NCI-H2029 (cell line): ENCODE data around the gene SSU72.
"Not testable (repeated sequence)": the region's sequence is repeated elsewhere in the genome, so short reads cannot be mapped to it uniquely, and the experiment has no call there.

ENCODE experiments used
- DNase-seq: peaks from one replicate; lab custom pipeline; 2025; lab: John Stamatoyannopoulos, UW

SSU72 gene

GRCh38 chr1:1558591-1558990, 16.1 kb downstream of the SSU72 start:
- DNase-seq, result no peak

GRCh38 chr1:1557688-1558087, 17.0 kb downstream of the SSU72 start:
- not testable (repeated sequence) for DNase-seq

GRCh38 chr1:1556961-1557360, 17.7 kb downstream of the SSU72 start:
- DNase-seq, result not testable (repeated sequence)

- DNase-seq, result no peak
Measured at GRCh38 chr1:1556505-1556904, 18.2 kb downstream of the SSU72 start.

GRCh38 chr1:1554926-1555915, 19.4 kb downstream of the SSU72 start:
- no peak for DNase-seq

- no peak for DNase-seq
Measured at GRCh38 chr1:1554550-1554925, 20.1 kb downstream of the SSU72 start.

GRCh38 chr1:1553821-1554494, 20.7 kb downstream of the SSU72 start:
- DNase-seq, result no peak

- DNase-seq, result no peak
Measured at GRCh38 chr1:1552263-1552639, 22.4 kb downstream of the SSU72 start.

GRCh38 chr1:1551524-1552262, 23.0 kb downstream of the SSU72 start:
- no peak for DNase-seq

- DNase-seq, result no peak
Measured at GRCh38 chr1:1550591-1551432, 23.9 kb downstream of the SSU72 start.

- DNase-seq, result no peak
Measured at GRCh38 chr1:1550087-1550486, 24.6 kb downstream of the SSU72 start.

- DNase-seq, result no peak
Measured at GRCh38 chr1:1548591-1548990, 26.1 kb downstream of the SSU72 start.

- no peak for DNase-seq
Measured at GRCh38 chr1:1547476-1547875, 27.2 kb downstream of the SSU72 start.

GRCh38 chr1:1547011-1547410, 27.7 kb downstream of the SSU72 start:
- DNase-seq, result no peak

- DNase-seq, result no peak
Measured at GRCh38 chr1:1545946-1546737, 28.5 kb downstream of the SSU72 start.

- DNase-seq, result no peak
Measured at GRCh38 chr1:1544544-1544943, 30.1 kb downstream of the SSU72 start.

GRCh38 chr1:1543706-1544099, 31.0 kb downstream of the SSU72 start:
- no peak for DNase-seq

- DNase-seq, result no peak
Measured at GRCh38 chr1:1542766-1543705, 31.6 kb downstream of the SSU72 start.

GRCh38 chr1:1541956-1542765, 32.5 kb downstream of the SSU72 start:
- DNase-seq, result no peak
